Activated T-helper 2 cell treated with anti-CD3 and anti-CD28 coated beads, Interferon-gamma antibody, Interleukin-2, Interleukin-4, amounts not matched to agents 10 μg/mL and 5 μg/mL and 100 μg/mL, durations not matched to agents 14 hours and 24 hours and 36 hours (primary cell): Measurements from ENCODE around the gene SEC14L5. TPM values are rescaled to one million over a fixed set of nuclear protein-coding genes. Genes with fewer than 3 reads are reported as not detected.

ENCODE experiments used
- DNase-seq: peaks from one replicate; pipeline ENCODE4 v3.0.0; 2021; ENCODE audit warnings: low spot score
- H3K27ac Mint-ChIP-seq: one replicate; pipeline ENCODE4 v1.8.0; 2021; ENCODE audit warnings: mixed read lengths
- H3K27me3 Mint-ChIP-seq: one replicate; pipeline ENCODE4 v1.8.0; 2021; ENCODE audit warnings: low read depth, mixed read lengths
- H3K36me3 Mint-ChIP-seq: one replicate; pipeline ENCODE4 v1.8.0; 2021; ENCODE audit warnings: low read depth, mixed read lengths
- H3K4me1 Mint-ChIP-seq: one replicate; pipeline ENCODE4 v1.8.0; 2021; ENCODE audit warnings: low read depth, mixed read lengths
- H3K4me3 Mint-ChIP-seq: one replicate; pipeline ENCODE4 v1.8.0; 2021; ENCODE audit warnings: low read depth, mild to moderate bottlenecking, moderate library complexity, mixed read lengths
- H3K9me3 Mint-ChIP-seq: one replicate; pipeline ENCODE4 v1.8.0; 2021; ENCODE audit warnings: mixed read lengths
- intact Hi-C: fragments of 100-400 bp; cut with micrococcal nuclease; formaldehyde crosslinking; loops from one replicate; pipeline ENCODE4 v1.15.1; 2023
- total RNA-seq: library from RNA; stranded (reverse); gene quantifications from 2 replicates; pipeline ENCODE4 v1.2.3, GENCODE V29; 2022

The SEC14L5 gene
- total RNA-seq, 1 donor from 2014 or later: not detected

- no peak overlapping the region for H3K27ac Mint-ChIP-seq
These were observed 100.3 kb downstream of the SEC14L5 start for GRCh38 chr16:5058476-5058875.

GRCh38 chr16:5059386-5060072, 101.4 kb downstream of the SEC14L5 start:
- Mint-ChIP-seq H3K27ac (no peak overlapping the region), H3K36me3 (no peaks in the 10 kb centered on the region), H3K27me3 (no peaks in the 10 kb centered on the region), H3K4me1 (peaks cover 2% of the 10 kb centered on the region), H3K4me3 (no peak overlapping the region), H3K9me3 (no peaks in the 10 kb centered on the region)
- no peak for DNase-seq
- intact Hi-C loops: no loop called here

More at GRCh38 chr16:5058476-5058875, 100.3 kb downstream of the SEC14L5 start:
- no peak for DNase-seq
- intact Hi-C loops: no loop called here
- H3K36me3 Mint-ChIP-seq: no peaks in the 10 kb centered on the region
- no peaks in the 10 kb centered on the region for H3K27me3 Mint-ChIP-seq
- no peak overlapping the region for H3K4me3 Mint-ChIP-seq
- H3K4me1 Mint-ChIP-seq: peaks cover 2% of the 10 kb centered on the region
- no peaks in the 10 kb centered on the region for H3K9me3 Mint-ChIP-seq

- peaks cover 2% of the 10 kb centered on the region for H3K4me1 Mint-ChIP-seq
- H3K27ac Mint-ChIP-seq: no peak overlapping the region
- DNase-seq: no peak
- H3K9me3 Mint-ChIP-seq: no peaks in the 10 kb centered on the region
- intact Hi-C loops: no loop called here
- H3K4me3 Mint-ChIP-seq: no peak overlapping the region
- H3K27me3 Mint-ChIP-seq: no peaks in the 10 kb centered on the region
- no peaks in the 10 kb centered on the region for H3K36me3 Mint-ChIP-seq
These were observed 102.0 kb downstream of the SEC14L5 start for GRCh38 chr16:5060073-5060641.

GRCh38 chr16:5062051-5062450, 103.9 kb downstream of the SEC14L5 start:
- no peak for DNase-seq
- intact Hi-C loops: no loop called here
- no peak overlapping the region for H3K27ac Mint-ChIP-seq
- H3K36me3 Mint-ChIP-seq: no peaks in the 10 kb centered on the region
- H3K27me3 Mint-ChIP-seq: peaks cover under 1% of the 10 kb centered on the region
- no peaks in the 10 kb centered on the region for H3K9me3 Mint-ChIP-seq
- no peak overlapping the region for H3K4me3 Mint-ChIP-seq
- no peaks in the 10 kb centered on the region for H3K4me1 Mint-ChIP-seq

- DNase-seq: no peak
- H3K27ac Mint-ChIP-seq: no peak overlapping the region
- intact Hi-C loops: no loop called here
- peaks cover 3% of the 10 kb centered on the region for H3K27me3 Mint-ChIP-seq
- H3K9me3 Mint-ChIP-seq: no peaks in the 10 kb centered on the region
- no peaks in the 10 kb centered on the region for H3K36me3 Mint-ChIP-seq
- no peak overlapping the region for H3K4me3 Mint-ChIP-seq
- H3K4me1 Mint-ChIP-seq: no peaks in the 10 kb centered on the region
These were observed 104.9 kb downstream of the SEC14L5 start for GRCh38 chr16:5062790-5063765.

GRCh38 chr16:5064915-5065314, 106.8 kb downstream of the SEC14L5 start:
- peaks cover 3% of the 10 kb centered on the region for H3K27me3 Mint-ChIP-seq

GRCh38 chr16:5065326-5065725, 107.2 kb downstream of the SEC14L5 start:
- no peaks in the 10 kb centered on the region for H3K36me3 Mint-ChIP-seq
- no peak overlapping the region for H3K27ac Mint-ChIP-seq

More at GRCh38 chr16:5064915-5065314, 106.8 kb downstream of the SEC14L5 start:
- no peaks in the 10 kb centered on the region for H3K9me3 Mint-ChIP-seq
- intact Hi-C loops: no loop called here
- H3K27ac Mint-ChIP-seq: no peak overlapping the region
- no peak overlapping the region for H3K4me3 Mint-ChIP-seq
- no peak for DNase-seq
- H3K36me3 Mint-ChIP-seq: no peaks in the 10 kb centered on the region
- no peaks in the 10 kb centered on the region for H3K4me1 Mint-ChIP-seq

GRCh38 chr16:5065813-5066212, 107.7 kb downstream of the SEC14L5 start, which contains the start of gene C16orf89:
Gene C16orf89 (minus strand): TSS chr16:5065956. CDS start chr16:5065908, 48 bp downstream.
- DNase-seq: no peak
- no peaks in the 10 kb centered on the region for H3K4me1 Mint-ChIP-seq
- intact Hi-C loops: no loop called here
- no peaks in the 10 kb centered on the region for H3K9me3 Mint-ChIP-seq
- no peak within 1 kb of the TSS for H3K27ac Mint-ChIP-seq
- H3K36me3 Mint-ChIP-seq: no peaks in the 10 kb centered on the region
- peaks cover 3% of the 10 kb centered on the region for H3K27me3 Mint-ChIP-seq
- no peak within 1 kb of the TSS for H3K4me3 Mint-ChIP-seq

More at GRCh38 chr16:5065326-5065725, 107.2 kb downstream of the SEC14L5 start:
- Mint-ChIP-seq H3K9me3 (no peaks in the 10 kb centered on the region), H3K4me3 (no peak overlapping the region), H3K27me3 (peaks cover 3% of the 10 kb centered on the region), H3K4me1 (no peaks in the 10 kb centered on the region)
- intact Hi-C loops: no loop called here
- DNase-seq: no peak

- H3K36me3 Mint-ChIP-seq: no peaks in the 10 kb centered on the region
- no peak for DNase-seq
- H3K4me1 Mint-ChIP-seq: peaks cover 4% of the 10 kb centered on the region
- no peaks in the 10 kb centered on the region for H3K9me3 Mint-ChIP-seq
- peaks cover 3% of the 10 kb centered on the region for H3K27me3 Mint-ChIP-seq
- no peak overlapping the region for H3K4me3 Mint-ChIP-seq
- no peak overlapping the region for H3K27ac Mint-ChIP-seq
- intact Hi-C loops: no loop called here
These were observed 108.4 kb downstream of the SEC14L5 start for GRCh38 chr16:5066511-5066910.

Other genes starting within 250 kb of the SEC14L5 start
- 18.6 and 20.6 TPM in 2 replicates for gene ANKS3, start 224.1 kb upstream of the SEC14L5 start, total RNA-seq
- gene DNAAF8, start 223.8 kb upstream of the SEC14L5 start, total RNA-seq: 0.11 TPM in 1 of 2 replicates, not detected in the other
- gene ZNF500, start 191.2 kb upstream of the SEC14L5 start, total RNA-seq: 16.6 and 18.1 TPM in 2 replicates
- not detected in 2 replicates for gene SEPTIN12, start 170.0 kb upstream of the SEC14L5 start, total RNA-seq
- not detected in 2 replicates for gene SMIM22, start 163.0 kb upstream of the SEC14L5 start, total RNA-seq
- gene ROGDI, start 155.7 kb upstream of the SEC14L5 start, total RNA-seq: 5.1 and 5.5 TPM in 2 replicates
- gene GLYR1, start 111.0 kb upstream of the SEC14L5 start, total RNA-seq: 104 and 112 TPM in 2 replicates
- gene UBN1, start 110.8 kb upstream of the SEC14L5 start, total RNA-seq: 33.8 and 34.2 TPM in 2 replicates
- not detected in 2 replicates for gene PPL, start 21.2 kb upstream of the SEC14L5 start, total RNA-seq
- gene NAGPA, start 75.6 kb downstream of the SEC14L5 start, total RNA-seq: 9.8 and 11.1 TPM in 2 replicates
- gene C16orf89, start 107.6 kb downstream of the SEC14L5 start, total RNA-seq: not detected in 2 replicates
- 29.4 and 35.0 TPM in 2 replicates for gene ALG1, start 113.5 kb downstream of the SEC14L5 start, total RNA-seq
- 21.7 and 23.9 TPM in 2 replicates for gene EEF2KMT, start 139.5 kb downstream of the SEC14L5 start, total RNA-seq